HCT116 (cell line): Measurements from ENCODE around the gene EIPR1.

ENCODE experiments used
- CTCF ChIP-seq, 3 experiments: fragments of 200-600 bp in 1 of 3; sonication (generic) in 1 of 3; IDR thresholded peaks in 2 of 3; conservative IDR thresholded peaks in 1 of 3; 2 replicates each; pipeline ENCODE4 v1.5.1; 2012 to 2017; ENCODE audit warnings: low read depth in 2 of 3, low read length in 2 of 3, antibody characterized with exemption in 1 of 3, borderline replicate concordance in 1 of 3, control low read depth in 1 of 3, mild to moderate bottlenecking in 1 of 3, mixed read lengths in 1 of 3, mixed run types in 1 of 3, moderate library complexity in 1 of 3; ENCODE audit not compliant: insufficient read depth in 1 of 3
- ELF1 ChIP-seq: IDR thresholded peaks from 2 replicates; pipeline ENCODE4 v1.6.1; 2012; ENCODE audit warnings: low read depth, borderline replicate concordance
- EZH2 ChIP-seq: fragments of 200-600 bp; sonication (generic); IDR thresholded peaks from 2 replicates; pipeline ENCODE4 v1.6.1; 2017; ENCODE audit warnings: antibody characterized with exemption, mixed run types
- POLR2A ChIP-seq: IDR thresholded peaks from 2 replicates; pipeline ENCODE4 v1.7.0; 2011; ENCODE audit warnings: borderline replicate concordance; ENCODE audit not compliant: insufficient read depth, insufficient read length; ENCODE audit errors: extremely low read depth
- RAD21 ChIP-seq: IDR thresholded peaks from 2 replicates; pipeline ENCODE4 v1.6.1; 2012; ENCODE audit warnings: low read depth, mild to moderate bottlenecking
- REST ChIP-seq: IDR thresholded peaks from 2 replicates; pipeline ENCODE4 v1.6.1; 2012; ENCODE audit warnings: low read depth
- SP1 ChIP-seq: IDR thresholded peaks from 2 replicates; pipeline ENCODE4 v1.6.1; 2012; ENCODE audit warnings: low read depth
- ZNF274 ChIP-seq: fragments of 200-500 bp; sonication (Bioruptor generic); IDR thresholded peaks from 2 replicates; pipeline ENCODE4 v1.6.1; 2014; ENCODE audit warnings: mild to moderate bottlenecking, low read depth, low read length, inconsistent platforms

- no peak for TF ChIP-seq CTCF (IDR thresholded peaks at IDR 0.05 in 2 of 3, conservative IDR thresholded peaks at IDR 0.05 in 1 of 3; ENCODE audit: borderline replicate concordance in 1 of 3, insufficient read depth in 1 of 3, low read depth in 2 of 3, low read length in 2 of 3)
- no peak for TF ChIP-seq SP1
- no peak for TF ChIP-seq POLR2A
- TF ChIP-seq EZH2, result no peak
- no peak for TF ChIP-seq ZNF274
- no peak for TF ChIP-seq ELF1
- TF ChIP-seq RAD21, result no peak
- TF ChIP-seq REST, result no peak
These were observed 80.1 kb downstream of the EIPR1 start for GRCh38 chr2:3297523-3297922.
